Measurements from ENCODE around the gene SPATA2L. TPM values are rescaled to one million over a fixed set of nuclear protein-coding genes. Genes with fewer than 3 reads are reported as not detected.

Gene SPATA2L
- total RNA-seq, 1 donor: 14.8 TPM

GRCh38 chr16:89707695-89708094 is 6.2 kb upstream of the SPATA2L start:
- H3K27me3 ChIP-seq (ENCODE audit: insufficient read depth, low read length): peaks cover 4% of the 10 kb centered on the region
- H2AFZ ChIP-seq (ENCODE audit: low read length): no peak overlapping the region
- H3K36me3 ChIP-seq (ENCODE audit: insufficient read depth, low read length): no peaks in the 10 kb centered on the region
- H4K20me1 ChIP-seq (ENCODE audit: insufficient read depth, low read length): no peaks in the 10 kb centered on the region
- no peak overlapping the region for H3K4me3 ChIP-seq (ENCODE audit: insufficient read depth, low read length)
- no peak for TF ChIP-seq CTCF (IDR thresholded peaks at IDR 0.05; ENCODE audit: extremely low read depth, low read depth, low read length)
- DNase-seq (ENCODE audit: insufficient read length, low spot score, missing footprints): peak; percentile 87
- no peak overlapping the region for H3K4me2 ChIP-seq (ENCODE audit: insufficient read depth, low read length)
- peaks cover 3% of the 10 kb centered on the region for H3K79me2 ChIP-seq (ENCODE audit: insufficient read depth, low read length)
- H3K27ac ChIP-seq (ENCODE audit: low read depth, low read length): no peak overlapping the region
- H3K4me1 ChIP-seq (ENCODE audit: insufficient read depth, low read length): peaks cover 10% of the 10 kb centered on the region
- no peaks in the 10 kb centered on the region for H3K9me3 ChIP-seq (ENCODE audit: low read depth, low read length)

GRCh38 chr16:89706518-89707260 is 5.2 kb upstream of the SPATA2L start:
- no peak overlapping the region for H2AFZ ChIP-seq (ENCODE audit: low read length)
- peak overlapping the region; percentile 61 for H3K4me3 ChIP-seq (ENCODE audit: insufficient read depth, low read length)
- TF ChIP-seq CTCF (IDR thresholded peaks at IDR 0.05; ENCODE audit: extremely low read depth, low read depth, low read length): no peak
- H3K27ac ChIP-seq (ENCODE audit: low read depth, low read length): no peak overlapping the region
- H4K20me1 ChIP-seq (ENCODE audit: insufficient read depth, low read length): no peaks in the 10 kb centered on the region
- H3K36me3 ChIP-seq (ENCODE audit: insufficient read depth, low read length): no peaks in the 10 kb centered on the region
- H3K4me2 ChIP-seq (ENCODE audit: insufficient read depth, low read length): peak overlapping the region; percentile 80
- no peaks in the 10 kb centered on the region for H3K9me3 ChIP-seq (ENCODE audit: low read depth, low read length)
- no peaks in the 10 kb centered on the region for H3K79me2 ChIP-seq (ENCODE audit: insufficient read depth, low read length)
- H3K27me3 ChIP-seq (ENCODE audit: insufficient read depth, low read length): peaks cover 4% of the 10 kb centered on the region
- peak; percentile 87 for DNase-seq (ENCODE audit: insufficient read length, low spot score, missing footprints)
- H3K4me1 ChIP-seq (ENCODE audit: insufficient read depth, low read length): peaks cover 5% of the 10 kb centered on the region

GRCh38 chr16:89705006-89705405 is 3.5 kb upstream of the SPATA2L start:
- Histone ChIP-seq H3K79me2 (ENCODE audit: insufficient read depth, low read length) (peaks cover 3% of the 10 kb centered on the region), H2AFZ (ENCODE audit: low read length) (no peak overlapping the region), H3K27ac (ENCODE audit: low read depth, low read length) (no peak overlapping the region), H3K27me3 (ENCODE audit: insufficient read depth, low read length) (peaks cover 4% of the 10 kb centered on the region), H3K36me3 (ENCODE audit: insufficient read depth, low read length) (no peaks in the 10 kb centered on the region), H3K4me2 (ENCODE audit: insufficient read depth, low read length) (no peak overlapping the region), H3K9me3 (ENCODE audit: low read depth, low read length) (no peaks in the 10 kb centered on the region), H4K20me1 (ENCODE audit: insufficient read depth, low read length) (peaks cover 10% of the 10 kb centered on the region), H3K4me1 (ENCODE audit: insufficient read depth, low read length) (peaks cover 15% of the 10 kb centered on the region), H3K4me3 (ENCODE audit: insufficient read depth, low read length) (no peak overlapping the region)
- peak; percentile 78 for DNase-seq (ENCODE audit: insufficient read length, low spot score, missing footprints)
- no peak for TF ChIP-seq CTCF (IDR thresholded peaks at IDR 0.05; ENCODE audit: extremely low read depth, low read depth, low read length)

DNA sequence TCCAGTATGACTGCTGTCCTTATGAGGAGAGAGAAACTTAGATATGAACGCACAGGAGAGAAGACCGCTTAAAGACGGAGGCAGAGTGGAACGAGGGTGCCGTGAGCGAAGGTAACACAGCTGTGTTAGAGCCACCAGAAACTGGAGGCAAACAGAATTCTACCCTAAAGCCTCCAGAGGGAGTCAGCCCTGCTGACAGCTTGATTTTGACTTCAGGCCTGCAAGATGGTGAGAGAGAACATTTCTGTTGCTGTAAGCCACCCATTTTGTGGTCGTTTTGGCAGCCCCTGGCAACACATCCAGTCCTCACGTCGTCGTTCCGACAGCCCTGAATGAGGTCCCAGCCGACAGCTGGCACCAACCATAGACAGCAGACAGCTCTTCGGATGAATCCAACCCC is 2.8 kb upstream of the SPATA2L start:
- peaks cover 15% of the 10 kb centered on the region for H3K4me1 ChIP-seq (ENCODE audit: insufficient read depth, low read length)
- TF ChIP-seq CTCF (IDR thresholded peaks at IDR 0.05; ENCODE audit: extremely low read depth, low read depth, low read length): no peak
- DNase-seq (ENCODE audit: insufficient read length, low spot score, missing footprints): peak; percentile 61
- H3K27me3 ChIP-seq (ENCODE audit: insufficient read depth, low read length): peaks cover 4% of the 10 kb centered on the region
- no peak overlapping the region for H3K27ac ChIP-seq (ENCODE audit: low read depth, low read length)
- peaks cover 3% of the 10 kb centered on the region for H3K79me2 ChIP-seq (ENCODE audit: insufficient read depth, low read length)
- H3K4me3 ChIP-seq (ENCODE audit: insufficient read depth, low read length): no peak overlapping the region
- H3K36me3 ChIP-seq (ENCODE audit: insufficient read depth, low read length): no peaks in the 10 kb centered on the region
- H3K9me3 ChIP-seq (ENCODE audit: low read depth, low read length): no peaks in the 10 kb centered on the region
- no peak overlapping the region for H3K4me2 ChIP-seq (ENCODE audit: insufficient read depth, low read length)
- no peak overlapping the region for H2AFZ ChIP-seq (ENCODE audit: low read length)
- peaks cover 16% of the 10 kb centered on the region for H4K20me1 ChIP-seq (ENCODE audit: insufficient read depth, low read length)
